IMR-90 (cell line): ENCODE data around the gene CES2. TPM values are rescaled to one million over a fixed set of nuclear protein-coding genes. Genes with fewer than 3 reads are reported as not detected.
"Not testable (repeated sequence)": the region's sequence is repeated elsewhere in the genome, so short reads cannot be mapped to it uniquely, and the experiment has no call there.

Experiments
- ATAC-seq: fragments of 200-7000 bp; cut with Tn5 transposase; 2 replicates; pipeline ENCODE4 v1.9.1; 2020; ENCODE audit warnings: low read depth, mild to moderate bottlenecking, moderate library complexity
- BruUV-seq: library from RNA; stranded (reverse); fragments of 400-500 nt; replicated peaks from 2 replicates; lab custom pipeline; 2021; lab: Mats Ljungman, UMichigan
- CTCF ChIA-PET: fragments of 300-600 bp; formaldehyde crosslinking; extraction: SDS; loops from one replicate; lab custom pipeline; 2021; ENCODE audit warnings: antibody characterized with exemption; lab: Yijun Ruan, JAX
- POLR2A ChIA-PET: fragments of 300-600 bp; sonication (Branson Sonifier 250); formaldehyde crosslinking; loops from one replicate; lab custom pipeline; 2022; ENCODE audit warnings: antibody characterized with exemption; ENCODE audit not compliant: unreplicated experiment; lab: Charles Lee
- DNase-seq: peaks from one replicate; pipeline ENCODE4 v3.0.0; 2013
- H2AFZ ChIP-seq: replicated peaks from 2 replicates; pipeline ENCODE3; 2013; ENCODE audit warnings: low read length, mild to moderate bottlenecking; ENCODE audit not compliant: poor library complexity
- H2AK5ac ChIP-seq: 2 replicates; pipeline ENCODE4 v1.6.1; 2013; ENCODE audit warnings: low read depth, low read length, inconsistent platforms
- H2AK9ac ChIP-seq: replicated peaks from 2 replicates; pipeline ENCODE3; 2013; ENCODE audit warnings: mild to moderate bottlenecking, low read depth, low read length, moderate library complexity; ENCODE audit not compliant: poor library complexity
- H2BK120ac ChIP-seq: 2 replicates; pipeline ENCODE4 v1.6.1; 2013; ENCODE audit warnings: low read depth, low read length, inconsistent platforms
- H2BK15ac ChIP-seq: 3 replicates; pipeline ENCODE4 v1.6.1; 2013; ENCODE audit warnings: low read depth, low read length, inconsistent platforms
- H2BK20ac ChIP-seq: 2 replicates; pipeline ENCODE4 v1.6.1; 2013; ENCODE audit warnings: low read depth, mild to moderate bottlenecking, inconsistent platforms, low read length, moderate library complexity
- H2BK5ac ChIP-seq: 2 replicates; pipeline ENCODE4 v1.6.1; 2013; ENCODE audit warnings: mild to moderate bottlenecking, low read depth, low read length, inconsistent platforms; ENCODE audit not compliant: poor library complexity, severe bottlenecking
- H3K14ac ChIP-seq: replicated peaks from 2 replicates; pipeline ENCODE4 v1.6.1; 2013; ENCODE audit warnings: low read depth, low read length, inconsistent platforms
- H3K18ac ChIP-seq: 2 replicates; pipeline ENCODE4 v1.6.1; 2013; ENCODE audit warnings: low read depth, low read length, control low read depth
- H3K23ac ChIP-seq: 2 replicates; pipeline ENCODE4 v1.6.1; 2013; ENCODE audit warnings: low read depth, low read length, inconsistent platforms
- H3K27ac ChIP-seq: 2 replicates; pipeline ENCODE4 v1.5.1; 2013; ENCODE audit warnings: mild to moderate bottlenecking, control low read depth, low read length; ENCODE audit not compliant: insufficient read depth
- H3K27me3 ChIP-seq: 2 replicates; pipeline ENCODE4 v1.6.1; 2013; ENCODE audit warnings: low read length; ENCODE audit not compliant: control insufficient read depth, insufficient read depth
- H3K36me3 ChIP-seq: 2 replicates; pipeline ENCODE4 v1.6.1; 2013; ENCODE audit warnings: low read length, mixed read lengths; ENCODE audit not compliant: control insufficient read depth, insufficient read depth
- H3K4ac ChIP-seq: 2 replicates; pipeline ENCODE4 v1.6.1; 2013; ENCODE audit warnings: low read depth, low read length, inconsistent platforms
- H3K4me1 ChIP-seq: 2 replicates; pipeline ENCODE4 v1.6.1; 2013; ENCODE audit warnings: low read length, mixed read lengths; ENCODE audit not compliant: control insufficient read depth, insufficient read depth
- H3K4me2 ChIP-seq: 2 replicates; pipeline ENCODE4 v1.6.1; 2013; ENCODE audit warnings: low read depth, mild to moderate bottlenecking, control low read depth, low read length, moderate library complexity
- H3K4me3 ChIP-seq: 2 replicates; pipeline ENCODE4 v1.5.1; 2013; ENCODE audit warnings: low read depth, mild to moderate bottlenecking, control low read depth, low read length, moderate library complexity; ENCODE audit not compliant: insufficient read depth
- H3K56ac ChIP-seq: 2 replicates; pipeline ENCODE4 v1.6.1; 2013; ENCODE audit warnings: low read length, inconsistent platforms; ENCODE audit not compliant: insufficient read depth; ENCODE audit errors: extremely low read depth
- H3K79me1 ChIP-seq, 2 experiments: 2 replicates each; pipeline ENCODE4 v1.6.1; 2013; ENCODE audit warnings: low read length in 2 of 2, inconsistent platforms in 1 of 2, low read depth in 1 of 2
- H3K9ac ChIP-seq: 2 replicates; pipeline ENCODE4 v1.6.1; 2013; ENCODE audit warnings: low read depth, low read length, control low read depth
- H3K9me1 ChIP-seq: 2 replicates; pipeline ENCODE4 v1.6.1; 2013; ENCODE audit warnings: low read length, inconsistent platforms; ENCODE audit not compliant: insufficient read depth
- H3K9me3 ChIP-seq: 2 replicates; pipeline ENCODE4 v1.6.1; 2013; ENCODE audit warnings: low read length; ENCODE audit not compliant: control insufficient read depth, insufficient read depth
- H4K20me1 ChIP-seq: 2 replicates; pipeline ENCODE4 v1.6.1; 2013; ENCODE audit warnings: low read length, inconsistent platforms; ENCODE audit not compliant: insufficient read depth
- H4K5ac ChIP-seq: 2 replicates; pipeline ENCODE4 v1.6.1; 2013; ENCODE audit warnings: mild to moderate bottlenecking, low read depth, low read length, control low read depth
- H4K8ac ChIP-seq, 2 experiments: 2 replicates each; pipeline ENCODE4 v1.6.1; 2013; ENCODE audit warnings: low read depth in 2 of 2, low read length in 2 of 2, control low read depth in 1 of 2, inconsistent platforms in 1 of 2
- H4K91ac ChIP-seq: 2 replicates; pipeline ENCODE4 v1.6.1; 2013; ENCODE audit warnings: low read depth, low read length, inconsistent platforms; ENCODE audit not compliant: insufficient read depth
- WGBS, 2 experiments: methylation state at CpG; one replicate each; pipeline versions ENCODE4 v1.1.5 to v1.1.7; 2013; ENCODE audit warnings: missing lambda C conversion rate in 2 of 2; ENCODE audit not compliant: insufficient read length in 1 of 2; ENCODE audit errors: extremely low coverage in 2 of 2; 5-methylcytosine and 5-hydroxymethylcytosine counted together
- dilution Hi-C: fragments of 300-500 bp; cut with HindIII; formaldehyde crosslinking; loops from one replicate; pipeline ENCODE4 v1.14.3; 2018; ENCODE audit warnings: low sequenced_read_pairs; ENCODE audit not compliant: unreplicated experiment
- in situ Hi-C: fragments of 300-500 bp; cut with MboI; formaldehyde crosslinking; loops from 3 replicates; pipeline ENCODE4 v1.14.3; 2019; ENCODE audit warnings: low sequenced_read_pairs, inconsistent platforms, mixed read lengths
- intact Hi-C: fragments of 100-400 bp; cut with micrococcal nuclease; formaldehyde crosslinking; loops from 2 replicates; pipeline ENCODE4 v1.10.0; 2022
- polyA plus RNA-seq, 3 experiments: library from polyadenylated mRNA; depleted of rRNA; stranded (reverse); fragments of >200 nt; gene quantifications; 2 replicates each; pipeline ENCODE4 v1.2.3, GENCODE V29; 2012; ENCODE audit warnings: low replicate concordance in 1 of 3
- total RNA-seq: library from RNA; depleted of rRNA; stranded (reverse); fragments of >200 nt; gene quantifications from 2 replicates; pipeline ENCODE4 v1.2.3, GENCODE V29; 2012

The CES2 gene
- total and polyA plus RNA-seq, 2 of the 4 experiments (the other 2 are of a cell fraction) = 15.1 to 23.2 TPM

- dilution Hi-C loops = not testable (repeated sequence)
Measured at GRCh38 chr16:66974156-66974931, 39.0 kb downstream of the CES2 start.

GRCh38 chr16:66974932-66975246 is 39.6 kb downstream of the CES2 start:
- H2BK20ac ChIP-seq, H3K4me2 ChIP-seq, H3K27me3 ChIP-seq, H3K4me1 ChIP-seq, H2BK15ac ChIP-seq, H2AFZ ChIP-seq, POLR2A ChIA-PET, H4K20me1 ChIP-seq, H3K18ac ChIP-seq, H3K9me3 ChIP-seq, ATAC-seq, H2BK120ac ChIP-seq, DNase-seq, H2AK5ac ChIP-seq, H3K9ac ChIP-seq, H3K4ac ChIP-seq, H4K91ac ChIP-seq, H3K14ac ChIP-seq, H3K9me1 ChIP-seq, H3K27ac ChIP-seq, in situ Hi-C loops, BruUV-seq, H3K4me3 ChIP-seq, H3K56ac ChIP-seq, H2AK9ac ChIP-seq, H3K23ac ChIP-seq, H2BK5ac ChIP-seq, H4K8ac ChIP-seq, H3K79me1 ChIP-seq, dilution Hi-C loops, H4K5ac ChIP-seq, H3K36me3 ChIP-seq, intact Hi-C loops: not testable (repeated sequence)
- CTCF ChIA-PET = interaction anchor here (1.8 kb wide), 1 partner anchor 210 kb away, joined by 6 read pairs; no protein-coding TSS in a partner anchor
- WGBS, 2 experiments = 77% methylated on average over 6 of the region's 11 CpGs; no CpG with 5 or more reads in 1 of the 2 experiments

More at GRCh38 chr16:66974156-66974931, 39.0 kb downstream of the CES2 start:
- H3K79me1 ChIP-seq, H3K4me3 ChIP-seq, CTCF ChIA-PET, intact Hi-C loops, H3K23ac ChIP-seq, H4K5ac ChIP-seq, H2AK9ac ChIP-seq, H3K27ac ChIP-seq, H3K14ac ChIP-seq, H2BK15ac ChIP-seq, H3K27me3 ChIP-seq, H3K36me3 ChIP-seq, H2AFZ ChIP-seq, BruUV-seq, H3K18ac ChIP-seq, H4K8ac ChIP-seq, H3K9me1 ChIP-seq, H3K4me1 ChIP-seq, H3K4me2 ChIP-seq, H4K20me1 ChIP-seq, H2BK20ac ChIP-seq, H2BK5ac ChIP-seq, ATAC-seq, H3K4ac ChIP-seq, H2AK5ac ChIP-seq, H3K9ac ChIP-seq, in situ Hi-C loops, H3K9me3 ChIP-seq, DNase-seq, H4K91ac ChIP-seq, H3K56ac ChIP-seq, H2BK120ac ChIP-seq, POLR2A ChIA-PET: not testable (repeated sequence)
- WGBS, 2 experiments = 97% methylated on average over 12 of the region's 32 CpGs; no CpG with 5 or more reads in 1 of the 2 experiments
